NT2/D1 (cell line): ENCODE measurements around the gene REV3L.

Source experiments
- DNase-seq: peaks from one replicate; pipeline ENCODE4 v3.0.0-alpha.2; 2011; ENCODE audit warnings: low read depth, low spot score
- H3K27me3 ChIP-seq: 2 replicates; pipeline ENCODE4 v1.6.0; 2011; ENCODE audit warnings: mild to moderate bottlenecking; ENCODE audit not compliant: insufficient read length, insufficient read depth
- H3K36me3 ChIP-seq: 2 replicates; pipeline ENCODE4 v1.6.1; 2011; ENCODE audit warnings: mild to moderate bottlenecking, low read length, mixed read lengths; ENCODE audit not compliant: insufficient read depth, insufficient read length
- H3K4me1 ChIP-seq: 2 replicates; pipeline ENCODE4 v1.5.1; 2011; ENCODE audit not compliant: insufficient read depth, insufficient read length
- H3K4me3 ChIP-seq: 2 replicates; pipeline ENCODE4 v1.5.1; 2011; ENCODE audit warnings: low read depth; ENCODE audit not compliant: insufficient read length
- H3K9ac ChIP-seq: 2 replicates; pipeline ENCODE4 v1.6.0; 2011; ENCODE audit warnings: low read depth; ENCODE audit not compliant: insufficient read length
- H3K9me3 ChIP-seq: 2 replicates; pipeline ENCODE4 v1.5.1; 2011; ENCODE audit warnings: mild to moderate bottlenecking, low read length; ENCODE audit not compliant: insufficient read depth
- SUZ12 ChIP-seq: IDR thresholded peaks from 2 replicates; pipeline ENCODE4 v1.6.1; 2011; ENCODE audit not compliant: insufficient read length, insufficient read depth; ENCODE audit errors: extremely low read depth
- YY1 ChIP-seq: IDR thresholded peaks from 2 replicates; pipeline ENCODE4 v1.6.1; 2011; ENCODE audit not compliant: insufficient read length, insufficient read depth
- ZNF274 ChIP-seq: IDR thresholded peaks from 2 replicates; pipeline ENCODE4 v1.6.1; 2011; ENCODE audit warnings: mild to moderate bottlenecking, low read depth, low read length

Gene REV3L

GRCh38 chr6:111447051-111447450 is 36.0 kb downstream of the REV3L start:
- H3K27me3 ChIP-seq, result no peaks in the 10 kb centered on the region
- no peak overlapping the region for H3K9ac ChIP-seq
- TF ChIP-seq ZNF274, result no peak
- no peak for TF ChIP-seq YY1
- TF ChIP-seq SUZ12, result no peak
- H3K36me3 ChIP-seq, result no peaks in the 10 kb centered on the region
- no peaks in the 10 kb centered on the region for H3K9me3 ChIP-seq
- no peak overlapping the region for H3K4me3 ChIP-seq
- H3K4me1 ChIP-seq, result no peaks in the 10 kb centered on the region
- no peak for DNase-seq

GRCh38 chr6:111445861-111446267 is 37.2 kb downstream of the REV3L start:
- Histone ChIP-seq H3K9me3 (no peaks in the 10 kb centered on the region), H3K27me3 (no peaks in the 10 kb centered on the region), H3K4me3 (no peak overlapping the region), H3K4me1 (no peaks in the 10 kb centered on the region), H3K36me3 (no peaks in the 10 kb centered on the region), H3K9ac (no peak overlapping the region)
- TF ChIP-seq SUZ12 (no peak), ZNF274 (no peak), YY1 (no peak)
- DNase-seq, result no peak

- no peak overlapping the region for H3K4me3 ChIP-seq
- no peak overlapping the region for H3K9ac ChIP-seq
- DNase-seq, result no peak
- H3K27me3 ChIP-seq, result no peaks in the 10 kb centered on the region
- TF ChIP-seq ZNF274, result no peak
- TF ChIP-seq YY1, result no peak
- no peak for TF ChIP-seq SUZ12
- H3K36me3 ChIP-seq, result no peaks in the 10 kb centered on the region
- H3K9me3 ChIP-seq, result no peaks in the 10 kb centered on the region
- H3K4me1 ChIP-seq, result no peaks in the 10 kb centered on the region
Measured at GRCh38 chr6:111444794-111445193, 38.2 kb downstream of the REV3L start.

GRCh38 chr6:111441678-111442243 is 41.3 kb downstream of the REV3L start:
- no peaks in the 10 kb centered on the region for H3K9me3 ChIP-seq
- no peaks in the 10 kb centered on the region for H3K36me3 ChIP-seq
- no peaks in the 10 kb centered on the region for H3K27me3 ChIP-seq
- H3K4me1 ChIP-seq, result no peaks in the 10 kb centered on the region
- no peak overlapping the region for H3K4me3 ChIP-seq
- no peak for TF ChIP-seq SUZ12
- no peak for TF ChIP-seq YY1
- no peak for TF ChIP-seq ZNF274
- DNase-seq, result no peak
- no peak overlapping the region for H3K9ac ChIP-seq

GRCh38 chr6:111439171-111439570 is 43.8 kb downstream of the REV3L start:
- H3K9me3 ChIP-seq, result no peaks in the 10 kb centered on the region
- TF ChIP-seq YY1 (no peak), SUZ12 (no peak), ZNF274 (no peak)
- no peak overlapping the region for H3K4me3 ChIP-seq
- no peak for DNase-seq
- H3K4me1 ChIP-seq, result no peaks in the 10 kb centered on the region
- H3K9ac ChIP-seq, result no peak overlapping the region
- no peaks in the 10 kb centered on the region for H3K27me3 ChIP-seq
- no peaks in the 10 kb centered on the region for H3K36me3 ChIP-seq

- Histone ChIP-seq H3K27me3 (no peaks in the 10 kb centered on the region), H3K9ac (no peak overlapping the region), H3K4me1 (no peaks in the 10 kb centered on the region), H3K9me3 (no peaks in the 10 kb centered on the region), H3K4me3 (no peak overlapping the region), H3K36me3 (no peaks in the 10 kb centered on the region)
- DNase-seq, result no peak
- TF ChIP-seq ZNF274, result no peak
- TF ChIP-seq SUZ12, result no peak
- no peak for TF ChIP-seq YY1
Measured at GRCh38 chr6:111437573-111437972, 45.4 kb downstream of the REV3L start.

- Histone ChIP-seq H3K27me3 (no peaks in the 10 kb centered on the region), H3K4me1 (no peaks in the 10 kb centered on the region), H3K9ac (no peak overlapping the region), H3K9me3 (no peaks in the 10 kb centered on the region), H3K4me3 (no peak overlapping the region), H3K36me3 (no peaks in the 10 kb centered on the region)
- DNase-seq, result no peak
- TF ChIP-seq SUZ12 (no peak), ZNF274 (no peak), YY1 (no peak)
Measured at GRCh38 chr6:111432511-111432910, 50.5 kb downstream of the REV3L start.
